Activated T-cell treated with anti-CD3 and anti-CD28 coated beads, Interleukin-2, amount 50 U/mL, for 24 hours (primary cell): Measurements from ENCODE around the gene TPRX1.

ENCODE experiments used
- DNase-seq: peaks from one replicate; pipeline ENCODE4 v3.0.0-alpha.2; 2020
- H3K27ac Mint-ChIP-seq: 2 replicates; pipeline ENCODE4 v1.8.0; 2020; ENCODE audit warnings: mild to moderate bottlenecking, mixed read lengths
- H3K27me3 Mint-ChIP-seq: 2 replicates; pipeline ENCODE4 v1.8.0; 2020; ENCODE audit warnings: mixed read lengths
- H3K36me3 Mint-ChIP-seq: 2 replicates; pipeline ENCODE4 v1.8.0; 2020; ENCODE audit warnings: low read depth, mixed read lengths
- H3K4me1 Mint-ChIP-seq: 2 replicates; pipeline ENCODE4 v1.8.0; 2020; ENCODE audit warnings: low read depth, mixed read lengths
- H3K4me3 Mint-ChIP-seq: 2 replicates; pipeline ENCODE4 v1.8.0; 2020; ENCODE audit warnings: mild to moderate bottlenecking, moderate library complexity, mixed read lengths
- H3K9me3 Mint-ChIP-seq: 2 replicates; pipeline ENCODE4 v1.8.0; 2020; ENCODE audit warnings: mixed read lengths

TPRX1 gene

DNA sequence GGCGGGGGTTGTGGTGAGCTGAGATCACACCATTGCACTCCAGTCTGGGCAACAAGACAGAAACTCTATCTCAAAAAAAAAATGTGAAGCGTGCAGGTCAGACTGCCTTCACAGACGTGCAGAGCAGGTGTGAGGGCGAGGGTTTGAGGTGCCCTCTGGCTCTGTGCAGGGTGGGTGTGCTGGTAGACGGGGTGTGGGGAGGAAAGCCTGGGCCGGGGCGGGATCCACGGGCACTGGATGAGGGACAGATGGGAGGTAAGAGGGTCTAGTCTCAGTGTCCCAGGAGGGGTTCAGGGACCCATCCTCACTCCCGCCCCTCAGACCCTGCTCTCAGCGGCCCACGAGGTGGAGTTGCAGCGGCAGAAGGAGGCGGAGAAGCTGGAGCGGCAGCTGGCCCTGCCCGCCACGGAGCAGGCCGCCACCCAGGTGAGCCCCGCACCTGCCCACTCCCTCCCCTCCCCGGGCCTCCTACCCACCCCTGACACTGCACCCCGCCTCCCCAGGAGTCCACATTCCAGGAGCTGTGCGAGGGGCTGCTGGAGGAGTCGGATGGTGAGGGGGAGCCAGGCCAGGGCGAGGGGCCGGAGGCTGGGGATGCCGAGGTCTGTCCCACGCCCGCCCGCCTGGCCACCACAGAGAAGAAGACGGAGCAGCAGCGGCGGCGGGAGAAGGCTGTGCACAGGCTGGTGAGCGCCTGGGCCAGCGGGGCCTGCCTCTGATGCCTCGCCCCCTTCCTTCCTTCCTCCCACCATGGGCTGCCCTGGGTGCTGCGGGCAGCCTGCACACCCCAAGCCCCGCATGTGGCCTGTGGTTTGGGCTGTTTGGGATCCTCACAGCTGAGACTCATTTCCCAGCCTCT is 49.9 kb downstream of the TPRX1 start:
- no peak for DNase-seq
- Mint-ChIP-seq H3K27me3 (no peaks in the 10 kb centered on the region), H3K27ac (peak overlapping the region; percentile 74), H3K4me1 (peaks cover 9% of the 10 kb centered on the region), H3K36me3 (peaks cover 93% of the 10 kb centered on the region), H3K4me3 (no peak overlapping the region), H3K9me3 (no peaks in the 10 kb centered on the region)

DNA sequence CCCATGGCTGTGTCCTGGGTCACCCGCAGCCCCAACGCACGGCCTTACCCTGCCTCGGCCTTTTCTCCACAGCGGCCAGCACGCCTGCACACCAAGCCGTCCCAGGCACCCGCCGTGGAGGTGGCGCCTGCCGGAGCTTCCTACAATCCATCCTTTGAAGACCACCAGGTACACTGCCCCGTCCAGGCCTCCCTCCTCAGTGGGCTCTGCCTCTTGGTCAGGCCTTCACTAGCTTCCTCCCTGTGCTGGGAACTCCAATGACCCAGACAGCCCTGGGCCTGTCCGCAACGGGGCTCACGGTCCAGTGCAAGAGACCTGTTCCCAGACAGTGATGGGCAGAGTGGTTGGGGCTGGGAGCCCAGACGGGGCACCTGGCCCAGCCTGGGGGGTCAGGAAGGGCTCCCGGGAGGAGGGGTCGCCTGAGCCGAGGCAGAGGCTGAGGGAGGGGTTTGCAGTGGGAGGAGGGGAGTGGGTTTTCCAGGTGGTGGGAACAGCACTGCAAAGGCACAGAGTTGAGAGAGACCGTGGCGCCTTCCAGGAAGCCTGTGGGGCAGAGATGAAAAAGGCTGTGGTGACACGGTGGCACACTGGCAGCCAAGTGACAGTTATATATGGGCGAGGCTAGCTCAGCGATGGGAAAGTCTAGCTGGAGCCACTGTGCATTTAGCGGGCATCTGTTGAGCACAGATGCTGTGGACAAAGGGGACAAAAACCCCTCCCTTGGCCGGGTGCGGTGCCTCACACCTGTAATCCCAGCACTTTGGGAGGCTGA is 51.7 kb downstream of the TPRX1 start:
- H3K4me3 Mint-ChIP-seq: no peak overlapping the region
- peaks cover 92% of the 10 kb centered on the region for H3K36me3 Mint-ChIP-seq
- no peaks in the 10 kb centered on the region for H3K9me3 Mint-ChIP-seq
- no peak for DNase-seq
- no peaks in the 10 kb centered on the region for H3K27me3 Mint-ChIP-seq
- H3K4me1 Mint-ChIP-seq: peaks cover 25% of the 10 kb centered on the region
- H3K27ac Mint-ChIP-seq: peak overlapping the region; percentile 55
